HG02588 (cell line): Measurements from ENCODE around the gene SND1.
"Not testable (repeated sequence)": the region's sequence is repeated elsewhere in the genome, so short reads cannot be mapped to it uniquely, and the experiment has no call there.

Source experiments
- ATAC-seq: cut with Tn5 transposase; IDR thresholded peaks from one replicate; pipeline ENCODE4 v1.9.1; 2021; ENCODE audit warnings: mild to moderate bottlenecking, moderate library complexity; ENCODE audit not compliant: unreplicated experiment

Gene SND1

DNA sequence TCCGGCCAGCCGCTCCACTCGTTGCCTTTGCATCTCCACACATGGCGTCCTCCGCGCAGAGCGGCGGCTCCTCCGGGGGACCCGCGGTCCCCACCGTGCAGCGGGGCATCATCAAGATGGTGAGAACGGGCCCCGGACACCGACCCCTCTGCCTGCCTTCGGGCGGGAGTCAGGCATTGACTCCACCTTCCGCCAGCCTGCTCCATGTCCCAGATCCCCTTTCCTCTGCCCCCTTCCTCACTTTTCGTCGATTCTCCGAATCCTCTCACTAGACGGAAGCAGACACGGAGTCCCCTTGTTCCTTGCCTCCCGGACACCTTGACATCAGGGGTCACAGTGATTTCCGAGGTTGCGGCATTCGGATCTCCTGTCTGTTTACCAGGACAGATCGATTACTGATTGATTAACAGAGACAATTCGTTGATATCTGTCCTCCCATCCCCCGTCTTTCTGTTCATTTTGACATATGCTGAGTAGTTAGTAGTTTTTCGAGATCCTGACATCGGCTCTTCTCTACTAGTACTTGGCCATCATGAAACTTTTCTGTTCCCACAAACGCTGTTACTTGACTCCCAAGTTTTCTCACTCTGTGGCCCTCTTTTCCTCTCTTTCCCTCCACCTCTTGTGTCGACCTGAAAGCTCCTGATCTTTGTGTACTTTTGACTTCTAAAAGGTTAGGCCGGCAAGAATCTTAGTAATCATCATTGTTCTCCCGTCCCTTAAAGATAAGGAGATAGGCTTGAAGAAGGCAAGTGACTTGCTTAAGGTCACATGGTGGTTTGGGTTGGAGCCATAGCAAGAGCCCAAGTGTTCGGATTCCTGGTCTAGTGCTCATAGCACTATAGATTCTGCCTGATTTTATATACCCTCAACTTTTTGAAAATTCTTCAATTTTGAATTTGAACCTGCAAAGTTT, 597 bp downstream of the SND1 start:
- peak; percentile 10 for ATAC-seq

DNA sequence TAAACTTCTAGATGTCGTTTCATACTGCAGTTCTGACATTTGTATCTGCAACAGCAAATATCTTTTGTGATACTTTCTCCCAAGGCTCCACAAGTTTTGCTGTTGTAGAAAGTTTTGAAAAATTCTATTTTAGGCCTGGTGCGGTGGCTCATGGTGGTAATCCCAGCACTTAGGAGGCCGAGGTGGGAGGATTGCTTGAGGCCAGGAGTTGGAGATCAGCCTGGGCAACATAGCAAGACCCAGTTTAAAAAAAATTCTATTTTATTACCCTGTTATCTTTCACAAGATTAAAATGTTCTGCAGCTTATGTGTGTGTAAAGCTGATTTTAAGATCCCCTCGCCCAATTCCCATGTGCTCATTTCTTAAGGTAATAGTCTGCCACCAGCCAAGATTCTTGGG, 1.4 kb downstream of the SND1 start:
- ATAC-seq: no peak

DNA sequence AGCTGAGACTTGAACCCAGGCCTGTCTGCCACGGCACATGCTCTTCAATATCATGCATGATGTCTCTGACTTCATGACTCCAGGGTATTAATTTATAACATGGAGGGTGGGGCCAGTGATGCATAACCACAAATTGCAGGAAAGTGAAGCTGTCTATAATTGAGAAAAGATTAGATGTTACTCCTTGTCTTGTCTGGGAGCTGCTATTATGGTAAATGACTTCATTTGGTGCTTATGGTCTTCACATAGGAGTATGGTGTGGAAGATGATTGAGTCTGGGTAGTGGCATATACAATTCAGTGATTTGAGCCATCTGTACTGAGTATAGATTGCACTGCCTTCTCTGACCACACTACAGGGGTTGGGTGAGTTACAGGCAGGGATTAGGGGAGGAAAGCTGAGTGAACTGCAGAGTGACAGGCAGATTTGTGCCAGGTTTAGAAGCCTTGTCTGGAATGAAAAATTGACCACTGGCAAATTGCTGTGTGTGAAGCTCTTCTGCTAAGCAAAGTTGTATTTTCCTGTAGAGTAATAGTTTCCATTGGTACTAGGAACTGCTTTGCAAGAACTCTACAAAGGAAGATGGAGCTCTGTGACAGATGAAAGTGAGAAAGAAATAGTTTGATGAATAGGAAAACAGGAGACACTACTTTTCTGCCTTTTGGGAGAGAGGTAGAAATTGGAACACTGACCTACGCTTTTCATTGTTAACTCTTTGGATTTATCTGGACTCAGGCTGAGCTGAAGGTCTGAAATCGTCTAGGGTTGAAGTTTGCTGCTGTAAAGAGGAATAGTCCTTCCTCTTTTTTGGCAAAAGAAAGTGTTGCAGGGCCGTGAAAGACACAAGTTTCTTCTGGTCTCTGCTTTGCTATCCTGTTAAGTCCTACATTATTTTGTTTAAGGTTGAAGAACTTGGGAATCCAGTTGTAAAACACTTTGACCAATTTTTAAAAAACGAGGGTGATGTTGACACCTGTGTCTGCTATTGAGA, 2.7 kb downstream of the SND1 start:
- no peak for ATAC-seq

DNA sequence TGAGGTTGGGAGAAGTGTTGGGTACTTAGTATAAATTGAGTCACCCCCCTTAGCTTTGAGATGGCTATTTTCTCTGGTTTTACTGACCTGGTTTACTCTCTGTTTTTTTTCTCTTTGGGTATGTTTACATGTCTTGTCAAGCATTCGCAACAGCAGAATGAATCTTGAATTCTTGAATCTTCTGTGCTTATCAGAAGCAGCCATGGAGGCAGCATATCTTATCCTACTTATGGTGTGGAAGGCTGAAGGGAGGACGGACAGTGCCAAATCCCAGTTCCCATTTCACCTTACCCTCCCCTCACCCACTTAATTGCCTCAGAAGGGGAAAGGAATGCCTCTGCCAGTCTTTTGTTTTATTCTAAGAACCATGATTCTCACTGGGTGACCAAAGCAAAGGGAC, 3.7 kb downstream of the SND1 start:
- no peak for ATAC-seq

DNA sequence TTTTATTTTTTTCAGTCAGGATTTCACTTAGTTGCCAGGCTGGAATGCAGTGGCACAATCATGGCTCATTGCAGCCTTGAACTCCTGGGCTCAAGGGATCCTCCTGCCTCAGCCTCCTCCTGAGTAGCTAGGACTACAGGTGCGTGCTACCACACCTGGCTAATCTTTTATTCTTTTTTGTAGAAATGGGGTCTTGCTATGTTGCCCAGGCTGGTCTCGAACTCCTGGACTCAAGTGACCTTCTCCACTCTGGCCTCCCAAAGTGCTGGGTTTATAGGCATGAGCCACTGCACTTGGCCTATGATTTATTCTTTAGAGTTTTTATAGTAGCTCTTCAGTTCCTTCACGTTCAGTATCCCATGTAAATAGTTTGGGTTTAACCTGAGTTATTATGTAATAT, 5.5 kb downstream of the SND1 start:
- ATAC-seq: no peak

DNA sequence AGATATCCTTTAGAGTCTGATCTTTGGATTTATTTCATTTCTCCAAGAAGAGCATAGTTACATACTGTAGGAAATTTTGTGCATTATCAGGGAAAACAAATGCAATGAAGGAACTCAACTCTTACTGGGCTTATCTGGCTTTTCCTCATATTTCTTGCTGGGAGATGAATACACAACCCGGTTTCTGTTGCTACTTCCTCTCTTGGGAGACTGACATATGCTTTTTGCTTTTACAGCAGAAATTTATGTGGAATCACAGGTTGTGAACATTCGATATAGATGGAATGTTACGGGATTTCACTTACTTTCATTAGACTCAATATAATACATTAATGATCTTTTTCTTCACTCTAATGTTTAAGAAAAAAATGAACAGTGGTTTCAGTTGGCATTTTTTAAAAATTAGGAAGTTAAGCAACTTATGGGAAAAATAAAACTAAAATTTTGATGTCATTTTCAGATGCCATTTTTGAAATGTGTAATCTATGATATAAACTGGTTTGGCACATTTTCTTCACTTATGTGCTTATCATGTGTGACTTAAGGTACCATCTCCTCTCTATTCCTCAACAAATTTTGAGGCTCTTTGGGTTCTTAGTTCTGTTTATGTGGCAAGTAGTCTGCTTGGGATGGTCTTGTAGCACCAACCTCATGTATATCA, 7.1 kb downstream of the SND1 start:
- ATAC-seq: no peak

DNA sequence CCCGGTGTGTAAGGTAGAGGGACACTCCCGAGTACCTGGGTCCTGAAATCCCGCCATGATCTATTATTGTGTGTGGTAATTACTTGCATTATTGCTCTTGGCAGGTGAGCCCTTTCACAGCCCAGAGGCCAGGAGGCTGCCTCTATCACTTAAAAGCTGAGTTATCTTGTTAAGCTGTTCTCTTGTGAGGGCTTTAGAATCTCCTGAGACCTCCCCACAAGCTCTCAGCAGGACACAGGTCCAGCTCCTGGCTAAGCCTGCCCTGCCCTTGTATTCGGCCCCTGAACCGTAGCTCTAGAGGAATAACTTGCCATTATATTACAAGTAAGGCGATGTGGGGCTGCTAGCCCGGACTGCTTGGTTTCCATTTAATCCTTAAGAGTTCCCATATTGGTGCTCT, 13.9 kb downstream of the SND1 start:
- no peak for ATAC-seq

DNA sequence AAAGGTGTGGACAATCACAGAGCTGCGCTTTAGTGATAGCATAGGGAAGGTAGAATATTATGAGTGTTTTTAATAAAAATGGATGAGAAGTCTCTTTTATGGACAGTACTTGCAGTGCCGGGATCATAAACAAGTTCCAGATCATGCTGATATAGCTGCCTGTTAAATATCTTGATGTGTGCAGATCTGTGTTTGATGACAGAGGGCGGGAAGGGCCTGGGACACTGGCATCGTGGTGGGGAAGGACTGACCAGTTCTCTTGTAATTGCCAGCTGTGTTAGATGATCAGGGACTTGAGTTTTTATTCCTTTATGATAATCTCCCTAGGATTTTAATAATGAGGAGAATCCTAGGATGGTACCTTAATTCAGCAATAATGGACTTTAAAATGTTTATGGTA, 14.6 kb downstream of the SND1 start:
- ATAC-seq: no peak

DNA sequence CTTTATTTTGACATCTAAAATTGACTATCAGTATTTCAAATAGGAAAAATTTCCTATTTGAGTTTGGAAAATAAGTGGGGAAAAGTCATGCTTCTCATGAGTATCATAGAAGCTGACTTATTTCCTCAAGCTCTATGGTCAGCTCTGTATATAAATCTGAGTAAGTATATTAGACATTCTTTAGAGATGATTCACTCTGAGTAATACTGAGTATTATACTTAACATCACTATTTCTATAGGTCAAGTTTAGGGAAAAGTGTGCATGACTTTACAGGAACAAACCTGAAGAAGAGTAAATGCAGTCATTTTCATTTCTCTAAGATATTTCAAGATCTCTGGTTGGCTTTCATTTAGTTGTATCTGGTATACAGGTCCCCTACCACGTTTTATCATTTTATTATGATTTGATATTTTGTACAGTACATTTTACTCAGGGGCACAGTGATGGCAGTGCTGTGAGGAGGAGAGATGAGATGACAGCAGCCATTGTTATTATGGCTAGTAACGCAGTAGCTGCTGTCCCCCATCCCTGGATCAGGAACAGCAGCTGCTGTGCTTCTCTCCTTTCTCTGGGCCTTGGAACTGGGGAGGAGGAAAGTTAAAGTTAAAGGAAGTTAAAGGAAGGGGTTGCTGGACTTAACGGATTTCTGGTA, 15.2 kb downstream of the SND1 start:
- no peak for ATAC-seq

DNA sequence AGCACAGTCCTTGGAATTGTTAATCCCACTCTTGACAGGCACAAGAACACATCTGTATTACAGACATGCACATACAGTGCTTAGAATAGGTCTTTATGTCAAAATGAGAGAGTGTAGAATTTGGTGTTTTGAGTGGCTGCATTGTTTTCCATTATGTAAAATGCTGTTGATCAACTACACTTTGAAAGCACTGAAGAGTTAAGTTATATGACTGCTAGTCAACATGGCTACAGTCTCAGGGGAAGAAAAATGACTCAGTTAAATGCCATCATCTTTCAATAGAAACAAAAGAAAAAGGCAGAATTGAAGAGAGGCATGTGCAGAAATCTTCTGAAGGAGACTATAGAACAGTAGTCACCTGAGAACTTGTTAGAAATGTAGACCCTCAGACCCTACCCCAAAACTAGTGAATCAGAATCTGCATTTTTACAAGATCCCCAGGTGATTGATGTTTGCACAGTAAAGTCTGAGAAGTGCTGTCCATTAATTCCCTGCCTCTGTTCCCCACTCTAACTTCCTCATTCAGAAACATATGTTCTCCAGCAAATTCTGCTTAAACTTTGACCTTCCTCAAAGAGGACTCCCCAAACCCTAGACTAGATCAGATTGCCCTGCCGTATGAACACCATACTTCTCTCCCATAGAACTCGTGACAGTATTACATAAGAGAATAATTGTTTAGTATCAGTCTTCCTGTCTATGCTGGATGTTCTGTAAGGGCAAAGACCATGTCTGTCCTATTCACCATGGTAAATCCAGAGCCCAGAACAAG, 16.0 kb downstream of the SND1 start:
- ATAC-seq: no peak

DNA sequence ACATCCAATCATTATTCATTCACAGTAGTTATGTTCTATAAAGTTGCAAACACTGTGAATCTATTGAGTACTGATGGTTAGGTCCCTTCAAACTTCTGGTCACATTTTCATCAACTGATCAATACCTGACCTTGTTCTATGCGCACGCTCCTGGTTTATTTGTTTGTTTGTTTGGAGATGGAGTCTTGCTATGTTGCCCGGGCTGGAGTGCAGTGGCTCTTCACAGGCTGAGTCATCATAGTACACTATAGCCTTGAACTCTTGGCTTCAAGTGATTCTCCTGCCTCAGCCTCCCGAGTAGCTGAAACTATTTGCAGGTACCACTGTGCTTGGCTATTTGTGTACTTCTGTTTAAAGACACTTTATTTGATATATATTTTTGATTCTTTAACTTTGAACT, 19.3 kb downstream of the SND1 start:
- no peak for ATAC-seq

DNA sequence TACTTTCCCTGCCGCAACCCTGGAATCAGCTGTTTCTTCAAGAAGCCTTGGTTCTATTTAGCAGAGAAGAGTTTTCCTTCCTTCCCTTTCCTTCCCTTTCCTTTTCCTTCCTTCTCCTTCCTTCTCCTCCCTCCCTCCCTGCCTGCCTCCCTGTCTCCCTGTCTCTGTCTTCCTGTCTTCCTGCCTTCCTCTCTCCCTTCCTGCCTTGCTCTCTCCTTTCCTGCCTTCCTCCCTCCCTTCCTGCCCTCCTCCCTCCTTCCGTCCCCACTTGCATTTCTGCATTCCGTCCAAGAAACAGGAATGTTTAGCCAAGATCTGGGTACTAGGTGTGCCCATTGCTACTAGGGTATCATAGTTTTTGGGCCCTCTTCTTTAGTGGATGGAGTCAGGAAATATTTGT, 21.9 kb downstream of the SND1 start:
- ATAC-seq: no peak

DNA sequence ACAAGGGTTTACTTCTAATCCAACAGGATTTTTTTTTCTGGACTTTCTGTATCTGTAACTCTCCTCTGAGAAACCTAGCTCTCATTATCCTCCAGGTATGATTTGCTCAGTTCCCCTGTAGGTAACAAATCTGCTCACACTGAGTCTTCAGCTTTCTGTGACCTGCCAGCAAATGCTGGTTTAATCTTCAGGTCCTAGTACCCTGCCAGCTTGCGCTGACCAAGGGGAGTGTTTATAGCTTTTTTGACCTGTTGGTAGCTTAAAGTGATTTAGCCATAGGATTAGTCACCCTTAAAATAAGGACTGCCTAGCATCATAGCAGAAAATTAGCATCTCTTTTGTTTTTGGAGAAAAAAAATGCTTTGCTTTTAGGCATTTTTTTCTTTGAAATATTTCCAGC, 22.4 kb downstream of the SND1 start:
- ATAC-seq: no peak

DNA sequence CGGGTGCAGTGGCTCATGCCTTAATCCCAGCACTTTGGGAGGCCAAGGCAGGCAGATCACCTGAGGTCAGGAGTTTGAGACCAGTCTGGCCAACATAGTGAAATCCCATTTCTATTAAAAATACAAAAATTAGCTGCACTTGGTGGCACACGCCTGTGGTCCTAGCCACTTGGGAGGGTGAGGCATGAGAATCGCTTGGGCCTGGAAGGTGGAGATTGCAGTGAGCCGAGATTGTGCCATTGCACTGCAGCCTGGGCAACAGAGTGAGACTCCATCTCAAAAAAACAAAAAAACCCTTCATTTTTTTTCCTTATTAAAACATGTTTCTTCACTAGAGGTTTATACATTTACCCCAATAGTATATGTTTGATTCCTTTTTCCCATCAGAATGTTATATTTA, 22.9 kb downstream of the SND1 start:
- not testable (repeated sequence) for ATAC-seq

DNA sequence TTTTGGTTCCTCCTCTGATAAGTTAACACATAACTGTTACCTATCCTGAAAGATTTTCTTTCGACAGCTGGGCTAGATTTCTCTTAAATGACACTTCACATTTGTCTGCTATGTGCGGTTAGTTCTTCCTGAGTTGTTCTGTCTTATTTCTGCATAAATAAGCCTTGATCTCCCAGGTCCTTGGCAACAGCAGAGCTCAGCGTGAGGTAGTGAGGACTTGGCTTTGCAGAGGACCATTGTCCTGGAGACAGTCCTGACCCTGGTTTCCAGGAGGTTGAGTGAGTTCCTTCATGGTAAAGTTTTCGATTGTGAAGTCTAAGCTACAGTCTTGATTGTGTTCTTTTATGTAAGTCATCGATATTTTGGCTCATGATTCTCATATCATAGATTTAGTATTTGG, 23.7 kb downstream of the SND1 start:
- ATAC-seq: no peak

DNA sequence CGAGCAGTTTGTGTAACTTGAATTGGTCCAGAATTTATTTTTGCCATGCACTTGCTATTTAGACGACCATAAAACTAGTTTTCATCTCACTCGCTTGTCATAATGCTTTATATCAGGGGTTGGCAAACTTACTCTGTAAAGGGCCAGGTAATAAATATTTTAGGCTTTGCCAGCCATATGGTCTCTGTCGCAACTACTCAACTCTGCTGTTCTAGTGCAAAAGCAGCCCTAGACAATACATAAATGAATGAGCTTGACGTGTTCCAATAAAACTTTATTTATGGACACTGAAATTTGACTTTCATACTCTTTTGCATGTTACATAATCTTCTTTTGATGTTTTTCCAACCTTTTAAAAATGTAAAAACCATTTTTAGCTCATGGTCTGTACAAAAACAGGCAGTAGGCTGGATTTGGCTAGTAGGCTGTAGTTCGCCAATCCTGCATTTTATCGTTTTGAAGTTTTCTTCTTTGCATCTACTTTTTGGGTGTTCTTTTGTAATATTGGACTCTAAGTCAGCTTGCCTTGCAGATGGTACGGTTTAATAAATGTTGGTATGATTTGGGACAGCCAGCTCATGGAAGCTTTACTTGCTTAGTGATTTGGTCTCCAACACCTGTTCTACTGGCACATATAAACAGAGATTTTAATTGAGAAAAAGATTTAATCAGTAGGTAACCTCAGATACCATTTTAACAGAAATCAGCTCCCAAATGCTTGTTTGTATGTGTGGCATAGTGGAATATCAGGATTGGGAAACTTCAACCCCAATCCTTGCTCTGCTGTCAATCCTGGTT, 25.6 kb downstream of the SND1 start:
- no peak for ATAC-seq

DNA sequence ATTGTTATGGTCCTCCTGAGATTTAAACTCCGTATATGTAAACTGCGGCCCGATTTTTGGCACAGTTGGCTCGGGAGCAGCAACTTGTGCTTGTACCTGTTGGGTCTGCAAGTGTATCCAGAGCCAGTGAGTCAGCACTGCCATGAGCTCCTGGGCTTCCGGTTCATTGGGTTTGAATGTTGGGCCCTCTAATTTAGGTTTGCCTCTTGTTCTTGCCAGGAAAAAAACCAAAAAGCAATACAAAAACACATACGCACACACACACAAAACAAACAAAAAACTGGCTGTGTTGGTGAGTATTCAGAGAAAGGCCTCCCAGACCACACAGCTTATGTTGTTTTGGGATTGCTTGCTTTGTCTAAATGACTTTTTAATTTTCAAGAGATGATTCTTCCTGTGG, 26.3 kb downstream of the SND1 start:
- no peak for ATAC-seq

DNA sequence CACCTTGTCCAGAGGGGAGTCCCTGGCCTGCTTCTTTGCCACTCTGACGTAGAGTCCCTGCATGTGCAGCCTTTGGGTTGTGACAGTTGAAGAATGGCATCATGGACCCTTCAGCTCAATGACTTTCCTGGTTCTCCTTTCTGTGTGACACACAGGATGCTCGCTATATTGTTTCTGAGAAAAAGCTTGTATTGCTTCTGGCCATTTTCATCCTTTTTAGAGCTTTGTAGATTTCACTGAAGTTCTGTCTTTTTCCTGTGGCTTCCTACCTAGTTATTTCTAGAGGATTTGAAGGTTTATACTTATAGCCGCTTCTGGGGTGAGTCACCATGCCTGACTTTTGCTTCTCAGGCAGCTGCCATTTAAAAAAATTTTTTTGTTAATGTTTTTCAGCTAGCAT, 27.0 kb downstream of the SND1 start:
- ATAC-seq: peak; percentile 87

DNA sequence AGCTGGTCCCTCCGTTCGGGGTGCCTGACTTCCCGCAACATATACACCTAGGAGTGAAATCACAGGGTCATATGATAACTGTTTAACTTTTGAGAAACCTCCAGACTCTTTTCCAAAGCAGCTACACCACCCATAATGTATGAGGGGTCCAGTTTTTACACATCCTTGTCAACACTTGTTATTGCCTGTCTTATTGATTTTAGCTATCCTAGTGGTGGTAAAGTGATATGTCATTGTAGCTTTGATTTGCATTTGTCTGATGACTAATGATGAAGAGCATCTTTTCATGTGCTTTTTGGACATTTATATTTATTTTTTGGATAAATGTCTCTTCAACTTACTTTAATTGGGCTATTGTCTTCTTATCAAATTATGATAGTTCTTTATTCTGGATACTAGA, 29.0 kb downstream of the SND1 start:
- ATAC-seq: no peak
